ENCODE measurements around the gene GNG14.
"Not testable (repeated sequence)": the region's sequence is repeated elsewhere in the genome, so short reads cannot be mapped to it uniquely, and the experiment has no call there.

The GNG14 gene

GRCh38 chr19:12696366-12697335, 8.9 kb downstream of the GNG14 start, which contains the start of gene FBXW9:
Gene FBXW9 (minus strand): TSS chr19:12696631. CDS start chr19:12696581, 50 bp downstream.
- peak; percentile 67 for DNase-seq (ENCODE audit: low read depth)

- not testable (repeated sequence) for DNase-seq (ENCODE audit: low read depth)
Measured at GRCh38 chr19:12697425-12697824, 9.6 kb downstream of the GNG14 start.

- no peak for DNase-seq (ENCODE audit: low read depth)
Measured at GRCh38 chr19:12698138-12698537, 10.3 kb downstream of the GNG14 start.

- no peak for DNase-seq (ENCODE audit: low read depth)
Measured at GRCh38 chr19:12701596-12702282, 13.9 kb downstream of the GNG14 start.

- no peak for DNase-seq (ENCODE audit: low read depth)
Measured at GRCh38 chr19:12703046-12703445, 15.2 kb downstream of the GNG14 start.

GRCh38 chr19:12705169-12705568, 17.4 kb downstream of the GNG14 start:
- no peak for DNase-seq (ENCODE audit: low read depth)

GRCh38 chr19:12705654-12706331, 18.0 kb downstream of the GNG14 start:
- no peak for DNase-seq (ENCODE audit: low read depth)

- no peak for DNase-seq (ENCODE audit: low read depth)
Measured at GRCh38 chr19:12706332-12706718, 18.5 kb downstream of the GNG14 start.

- DNase-seq (ENCODE audit: low read depth): no peak
Measured at GRCh38 chr19:12708641-12709040, 20.8 kb downstream of the GNG14 start.

GRCh38 chr19:12711187-12711586, 23.4 kb downstream of the GNG14 start:
- DNase-seq (ENCODE audit: low read depth): no peak

GRCh38 chr19:12712077-12712476, 24.3 kb downstream of the GNG14 start:
- not testable (repeated sequence) for DNase-seq (ENCODE audit: low read depth)

GRCh38 chr19:12713304-12713703, 25.5 kb downstream of the GNG14 start:
- not testable (repeated sequence) for DNase-seq (ENCODE audit: low read depth)

GRCh38 chr19:12715102-12715501, 27.3 kb downstream of the GNG14 start:
- DNase-seq (ENCODE audit: low read depth): no peak

GRCh38 chr19:12715929-12716328, 28.1 kb downstream of the GNG14 start:
- no peak for DNase-seq (ENCODE audit: low read depth)

- no peak for DNase-seq (ENCODE audit: low read depth)
Measured at GRCh38 chr19:12720296-12720695, 32.5 kb downstream of the GNG14 start.

GRCh38 chr19:12720851-12721655, 33.3 kb downstream of the GNG14 start:
- DNase-seq (ENCODE audit: low read depth): no peak

GRCh38 chr19:12721656-12722565, 34.1 kb downstream of the GNG14 start:
- DNase-seq (ENCODE audit: low read depth): no peak

- DNase-seq (ENCODE audit: low read depth): peak; percentile 95
Measured at GRCh38 chr19:12722566-12723380, 35.0 kb downstream of the GNG14 start.

GRCh38 chr19:12723381-12723640, 35.5 kb downstream of the GNG14 start:
- DNase-seq (ENCODE audit: low read depth): no peak

Data from HS-5 (cell line).